ENCODE results near the gene TTYH2. TPM values are rescaled to one million over a fixed set of nuclear protein-coding genes. Genes with fewer than 3 reads are reported as not detected.

The TTYH2 gene
- total RNA-seq, 1 donor from 2014 or later = 0.69 TPM

DNA sequence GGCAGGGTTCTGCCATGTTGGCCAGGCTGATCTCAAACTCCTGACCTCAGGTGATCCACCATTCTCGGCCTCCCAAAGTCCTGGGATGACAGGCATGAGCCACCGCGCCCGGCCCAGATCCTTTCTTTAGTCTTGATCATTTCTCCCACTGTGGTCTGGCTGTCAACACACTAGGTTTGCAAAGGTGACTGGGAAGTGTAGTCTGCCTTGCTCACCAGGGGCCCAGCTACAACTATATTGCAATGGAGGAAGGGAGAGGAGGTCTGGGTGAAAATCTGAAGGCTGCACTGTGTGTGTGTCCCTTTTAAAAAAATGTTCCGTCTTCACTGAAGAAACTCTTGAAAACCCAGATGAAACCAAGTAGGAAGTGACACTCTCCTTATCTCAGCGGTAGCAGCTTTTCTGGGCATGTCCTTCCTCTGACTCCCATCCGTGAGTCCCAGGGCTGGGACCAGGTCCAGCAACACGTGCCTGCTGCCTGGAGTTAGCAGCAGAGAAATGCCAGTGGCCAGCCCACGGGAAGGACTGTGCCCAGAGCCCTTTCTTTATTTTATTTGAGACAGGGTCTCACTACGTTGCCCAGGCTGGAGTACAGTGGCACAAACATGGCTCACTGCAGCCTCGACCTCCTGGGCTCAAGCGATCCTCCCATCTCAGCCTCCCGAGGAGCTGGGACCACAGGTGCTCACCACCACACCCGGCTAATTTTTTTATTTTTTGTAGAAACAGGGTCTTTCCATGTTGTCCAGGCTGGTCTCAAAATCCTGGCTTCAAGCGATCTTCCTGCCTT, 94.8 kb downstream of the TTYH2 start:
- DNase-seq (ENCODE audit: low spot score, unreplicated experiment) = no peak
- Mint-ChIP-seq H3K36me3 (ENCODE audit: insufficient read depth) (no peaks in the 10 kb centered on the region), H3K27me3 (peaks cover 8% of the 10 kb centered on the region), H3K4me3 (ENCODE audit: low read depth) (no peak overlapping the region), H3K27ac (no peak overlapping the region), H3K9me3 (ENCODE audit: low read depth) (peaks cover 7% of the 10 kb centered on the region), H3K4me1 (ENCODE audit: low read depth) (no peaks in the 10 kb centered on the region)
- TF ChIP-seq, protein P1, sequence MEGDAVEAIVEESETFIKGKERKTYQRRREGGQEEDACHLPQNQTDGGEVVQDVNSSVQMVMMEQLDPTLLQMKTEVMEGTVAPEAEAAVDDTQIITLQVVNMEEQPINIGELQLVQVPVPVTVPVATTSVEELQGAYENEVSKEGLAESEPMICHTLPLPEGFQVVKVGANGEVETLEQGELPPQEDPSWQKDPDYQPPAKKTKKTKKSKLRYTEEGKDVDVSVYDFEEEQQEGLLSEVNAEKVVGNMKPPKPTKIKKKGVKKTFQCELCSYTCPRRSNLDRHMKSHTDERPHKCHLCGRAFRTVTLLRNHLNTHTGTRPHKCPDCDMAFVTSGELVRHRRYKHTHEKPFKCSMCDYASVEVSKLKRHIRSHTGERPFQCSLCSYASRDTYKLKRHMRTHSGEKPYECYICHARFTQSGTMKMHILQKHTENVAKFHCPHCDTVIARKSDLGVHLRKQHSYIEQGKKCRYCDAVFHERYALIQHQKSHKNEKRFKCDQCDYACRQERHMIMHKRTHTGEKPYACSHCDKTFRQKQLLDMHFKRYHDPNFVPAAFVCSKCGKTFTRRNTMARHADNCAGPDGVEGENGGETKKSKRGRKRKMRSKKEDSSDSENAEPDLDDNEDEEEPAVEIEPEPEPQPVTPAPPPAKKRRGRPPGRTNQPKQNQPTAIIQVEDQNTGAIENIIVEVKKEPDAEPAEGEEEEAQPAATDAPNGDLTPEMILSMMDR (IDR thresholded peaks at IDR 0.05; ENCODE audit: unreplicated experiment) = no peak

DNA sequence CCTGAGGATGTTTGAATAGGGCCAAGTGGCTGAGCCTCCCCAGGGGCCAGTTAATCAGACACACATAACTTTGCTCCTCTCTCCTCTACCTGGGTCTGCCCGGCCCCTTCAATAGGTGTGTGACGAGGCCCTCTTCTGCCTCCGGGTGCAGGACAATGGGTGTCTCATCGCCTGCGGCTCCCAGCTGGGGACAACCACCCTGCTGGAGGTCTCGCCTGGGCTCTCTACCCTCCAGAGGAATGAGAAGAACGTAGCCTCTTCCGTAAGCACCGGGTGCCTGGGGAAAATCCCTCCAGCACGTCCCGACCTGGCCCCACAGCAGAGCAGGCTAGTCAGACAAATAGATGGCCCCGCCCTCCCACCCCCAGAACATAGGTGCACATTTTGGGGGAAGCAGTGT, 96.5 kb downstream of the TTYH2 start:
- Mint-ChIP-seq H3K4me3 (ENCODE audit: low read depth) (no peak overlapping the region), H3K27me3 (peaks cover 11% of the 10 kb centered on the region), H3K4me1 (ENCODE audit: low read depth) (no peaks in the 10 kb centered on the region), H3K27ac (no peak overlapping the region), H3K9me3 (ENCODE audit: low read depth) (peaks cover 7% of the 10 kb centered on the region), H3K36me3 (ENCODE audit: insufficient read depth) (no peaks in the 10 kb centered on the region)
- no peak for DNase-seq (ENCODE audit: low spot score, unreplicated experiment)
- TF ChIP-seq, protein P1 (IDR thresholded peaks at IDR 0.05; ENCODE audit: unreplicated experiment) = no peak

Other genes starting within 250 kb of the TTYH2 start
- 798 and 811 TPM in 2 replicates for gene RPL38, start 9.9 kb upstream of the TTYH2 start, total RNA-seq
- gene DNAI2, start 60.7 kb downstream of the TTYH2 start, total RNA-seq = not detected in 2 replicates
- gene KIF19, start 112.7 kb downstream of the TTYH2 start, total RNA-seq = 1.7 and 2.2 TPM in 2 replicates
- 2.8 and 3.4 TPM in 2 replicates for gene BTBD17, start 148.3 kb downstream of the TTYH2 start, total RNA-seq
- gene GPR142, start 153.9 kb downstream of the TTYH2 start, total RNA-seq = 6.0 and 6.6 TPM in 2 replicates
- gene GPRC5C, start 218.5 kb downstream of the TTYH2 start, total RNA-seq = 182 and 207 TPM in 2 replicates